OCI-LY7 (cell line): Measurements from ENCODE around the gene MPL. TPM values are rescaled to one million over a fixed set of nuclear protein-coding genes. Genes with fewer than 3 reads are reported as not detected.

Experiments
- BruUV-seq: library from RNA; stranded (reverse); fragments of 400-500 nt; replicated peaks from 2 replicates; lab custom pipeline; 2021; lab: Mats Ljungman, UMichigan
- CTCF ChIA-PET: fragments of 300-600 bp; sonication (Branson Sonifier 250); formaldehyde crosslinking; loops from one replicate; lab custom pipeline; 2022; ENCODE audit warnings: antibody characterized with exemption; ENCODE audit not compliant: unreplicated experiment; lab: Charles Lee
- POLR2A ChIA-PET: fragments of 300-600 bp; sonication (Branson Sonifier 250); formaldehyde crosslinking; loops from one replicate; lab custom pipeline; 2022; ENCODE audit warnings: antibody characterized with exemption; lab: Charles Lee
- DNase-seq: peaks from one replicate; pipeline ENCODE4 v3.0.0-alpha.2; 2015; ENCODE audit warnings: low spot score
- H2AFZ ChIP-seq: fragments of 200-600 bp; sonication (generic), shearing (Covaris generic); 2 replicates; pipeline ENCODE4 v1.6.1; 2014; ENCODE audit warnings: mild to moderate bottlenecking, antibody characterized with exemption, low read length, moderate library complexity
- H3K27ac ChIP-seq: fragments of 200-600 bp; sonication (generic); 2 replicates; pipeline ENCODE4 v1.5.1; 2014; ENCODE audit warnings: mixed run types, low read depth, mild to moderate bottlenecking, moderate library complexity, low read length, inconsistent platforms; ENCODE audit not compliant: poor library complexity, severe bottlenecking
- H3K36me3 ChIP-seq: fragments of 200-600 bp; sonication (generic); 2 replicates; pipeline ENCODE4 v1.6.1; 2014; ENCODE audit warnings: mild to moderate bottlenecking, antibody characterized with exemption, low read length, moderate library complexity, mixed read lengths; ENCODE audit not compliant: insufficient read depth
- H3K4me1 ChIP-seq: fragments of 200-600 bp; sonication (generic); 2 replicates; pipeline ENCODE4 v1.5.1; 2014; ENCODE audit warnings: mild to moderate bottlenecking, low read length; ENCODE audit not compliant: insufficient read depth, poor library complexity, severe bottlenecking
- H3K4me2 ChIP-seq: fragments of 200-600 bp; sonication (generic); 2 replicates; pipeline ENCODE4 v1.6.1; 2014; ENCODE audit warnings: mild to moderate bottlenecking, low read length
- H3K4me3 ChIP-seq: fragments of 200-600 bp; sonication (generic); 2 replicates; pipeline ENCODE4 v1.5.1; 2014; ENCODE audit warnings: mild to moderate bottlenecking, low read depth, low read length; ENCODE audit not compliant: poor library complexity, severe bottlenecking
- H3K79me2 ChIP-seq: fragments of 200-600 bp; sonication (generic); 2 replicates; pipeline ENCODE4 v1.6.1; 2016; ENCODE audit warnings: low read depth, mild to moderate bottlenecking, low read length, moderate library complexity, mixed read lengths; ENCODE audit not compliant: insufficient read depth
- H3K9me2 ChIP-seq: fragments of 200-600 bp; sonication (generic); 2 replicates; pipeline ENCODE4 v1.6.1; 2016; ENCODE audit warnings: mild to moderate bottlenecking, low read length, mixed read lengths; ENCODE audit not compliant: insufficient read depth
- H3K9me3 ChIP-seq: fragments of 200-600 bp; sonication (generic); 2 replicates; pipeline ENCODE4 v1.6.1; 2014; ENCODE audit warnings: mild to moderate bottlenecking, mixed run types, low read length, mixed read lengths
- H4K20me1 ChIP-seq: fragments of 200-600 bp; sonication (generic); 2 replicates; pipeline ENCODE4 v1.6.1; 2014; ENCODE audit warnings: mild to moderate bottlenecking, antibody characterized with exemption, low read length, moderate library complexity, mixed read lengths; ENCODE audit not compliant: insufficient read depth
- CTCF ChIP-seq: fragments of 200-600 bp; sonication (generic); conservative IDR thresholded peaks from 2 replicates; pipeline ENCODE4 v1.5.1; 2014; ENCODE audit warnings: mild to moderate bottlenecking, antibody characterized with exemption, low read length, moderate library complexity, mixed read lengths
- EZH2phosphoT487 ChIP-seq: fragments of 200-600 bp; sonication (generic); IDR thresholded peaks from 2 replicates; pipeline ENCODE4 v1.6.1; 2018; ENCODE audit warnings: low read depth, borderline replicate concordance, mild to moderate bottlenecking, mixed run types, antibody characterized with exemption, low read length, moderate library complexity, mixed read lengths
- intact Hi-C: fragments of 100-400 bp; cut with micrococcal nuclease; formaldehyde crosslinking; loops from one replicate; pipeline ENCODE4 v1.10.0; 2022; ENCODE audit not compliant: unreplicated experiment
- total RNA-seq, 2 experiments: library from RNA; depleted of rRNA in 1 of 2; stranded (reverse); fragments of >200 nt in 1 of 2; shearing (Covaris generic) in 1 of 2; gene quantifications; 2 replicates each; pipeline ENCODE4 v1.2.3, GENCODE V29; 2014 to 2022

MPL gene
- total RNA-seq, 2 experiments from 2014 or later: not detected

- no peak for TF ChIP-seq CTCF
- TF ChIP-seq EZH2phosphoT487: no peak
- no TSS peak for BruUV-seq
- no peaks in the 10 kb centered on the region for H3K36me3 ChIP-seq
- no peak overlapping the region for H3K27ac ChIP-seq
- POLR2A ChIA-PET: no interaction called here
- H3K9me2 ChIP-seq: no peaks in the 10 kb centered on the region
- H4K20me1 ChIP-seq: no peaks in the 10 kb centered on the region
- CTCF ChIA-PET: no interaction called here
- H3K9me3 ChIP-seq: no peaks in the 10 kb centered on the region
- H3K4me1 ChIP-seq: peaks cover 6% of the 10 kb centered on the region
- DNase-seq: no peak
- H3K79me2 ChIP-seq: peaks cover 3% of the 10 kb centered on the region; the same call in 1 of the 2 replicates
- no peak overlapping the region for H3K4me2 ChIP-seq
- no peak overlapping the region for H2AFZ ChIP-seq
- no peak overlapping the region for H3K4me3 ChIP-seq
- intact Hi-C loops: no loop called here
Measured at GRCh38 chr1:43372172-43372571, 34.6 kb downstream of the MPL start.

- no TSS peak for BruUV-seq
- Histone ChIP-seq H3K4me1 (peaks cover 6% of the 10 kb centered on the region), H2AFZ (no peak overlapping the region), H4K20me1 (no peaks in the 10 kb centered on the region), H3K36me3 (no peaks in the 10 kb centered on the region), H3K27ac (no peak overlapping the region), H3K4me3 (no peak overlapping the region), H3K9me3 (no peaks in the 10 kb centered on the region), H3K4me2 (no peak overlapping the region), H3K9me2 (no peaks in the 10 kb centered on the region), H3K79me2 (no peaks in the 10 kb centered on the region; the same call in 1 of the 2 replicates)
- no peak for TF ChIP-seq EZH2phosphoT487
- intact Hi-C loops: no loop called here
- ChIA-PET CTCF (no interaction called here), POLR2A (interaction anchor here (0.6 kb wide), 1 partner anchor 26 kb away, joined by 4 read pairs; no protein-coding TSS in a partner anchor)
- no peak for DNase-seq
Measured at GRCh38 chr1:43373066-43373940, 35.7 kb downstream of the MPL start.

- CTCF ChIA-PET: interaction anchor here (0.5 to 0.6 kb wide), 2 partner anchors 14 to 275 kb away, joined by 3 to 6 read pairs; no protein-coding TSS in a partner anchor
Measured at GRCh38 chr1:43376723-43377235, 39.2 kb downstream of the MPL start.

More at GRCh38 chr1:43376723-43377235, 39.2 kb downstream of the MPL start:
- Histone ChIP-seq H3K9me2 (no peaks in the 10 kb centered on the region), H3K79me2 (no peaks in the 10 kb centered on the region), H3K4me3 (no peak overlapping the region), H3K9me3 (no peaks in the 10 kb centered on the region), H4K20me1 (no peaks in the 10 kb centered on the region), H2AFZ (no peak overlapping the region), H3K4me1 (no peaks in the 10 kb centered on the region), H3K36me3 (peaks cover 6% of the 10 kb centered on the region; the same call in 1 of the 2 replicates), H3K4me2 (no peak overlapping the region), H3K27ac (no peak overlapping the region)
- no peak for TF ChIP-seq CTCF
- no peak for TF ChIP-seq EZH2phosphoT487
- no peak for DNase-seq
- POLR2A ChIA-PET: interaction anchor here (0.9 to 1.6 kb wide), 2 partner anchors 9 to 19 kb away, joined by 5 read pairs; partner anchors contain the start of gene ELOVL1
- no TSS peak for BruUV-seq
- intact Hi-C loops: no loop called here
